Neural progenitor cell (in vitro differentiated cells): ENCODE results near the gene IQCK. TPM values are rescaled to one million over a fixed set of nuclear protein-coding genes. Genes with fewer than 3 reads are reported as not detected.

ENCODE experiments used
- DNase-seq: peaks from one replicate; pipeline ENCODE4 v3.0.0-alpha.2; 2016; ENCODE audit warnings: low spot score
- H2AFZ ChIP-seq: fragments of 200-600 bp; sonication (generic); replicated peaks from 2 replicates; pipeline ENCODE4 v1.6.1; 2016; ENCODE audit warnings: antibody characterized with exemption
- H3F3A ChIP-seq: fragments of 200-600 bp; sonication (generic); 2 replicates; pipeline ENCODE4 v1.6.1; 2016; ENCODE audit warnings: antibody characterized with exemption, low read depth
- H3K27ac ChIP-seq: fragments of 200-600 bp; sonication (generic); 2 replicates; pipeline ENCODE4 v1.5.1; 2016; ENCODE audit warnings: mild to moderate bottlenecking
- H3K27me3 ChIP-seq: fragments of 200-600 bp; sonication (generic); 2 replicates; pipeline ENCODE4 v1.6.1; 2016; ENCODE audit warnings: mild to moderate bottlenecking, moderate library complexity
- H3K36me3 ChIP-seq: fragments of 200-600 bp; sonication (generic); 2 replicates; pipeline ENCODE4 v1.5.1; 2016
- H3K4me1 ChIP-seq: fragments of 200-600 bp; sonication (generic); 2 replicates; pipeline ENCODE4 v1.6.1; 2016; ENCODE audit warnings: mixed run types
- H3K4me2 ChIP-seq: fragments of 200-600 bp; sonication (generic); 2 replicates; pipeline ENCODE4 v1.6.1; 2016
- H3K4me3 ChIP-seq: fragments of 200-600 bp; sonication (generic); 2 replicates; pipeline ENCODE4 v1.5.1; 2016
- H3K79me2 ChIP-seq: fragments of 200-600 bp; sonication (generic); 2 replicates; pipeline ENCODE4 v1.6.1; 2016; ENCODE audit warnings: low read depth
- H3K9ac ChIP-seq: fragments of 200-600 bp; sonication (generic); 2 replicates; pipeline ENCODE4 v1.6.1; 2016
- H3K9me3 ChIP-seq: fragments of 200-600 bp; sonication (generic); 2 replicates; pipeline ENCODE4 v1.5.1; 2016; ENCODE audit warnings: low read depth
- H4K20me1 ChIP-seq: fragments of 200-600 bp; sonication (generic); 2 replicates; pipeline ENCODE4 v1.6.1; 2016; ENCODE audit warnings: low read depth
- H3K27ac Mint-ChIP-seq: 3 replicates; pipeline ENCODE4 v1.8.0; 2021; ENCODE audit warnings: mixed read lengths
- H3K27me3 Mint-ChIP-seq: 2 replicates; pipeline ENCODE4 v1.8.0; 2022; ENCODE audit warnings: low read depth, mild to moderate bottlenecking, inconsistent platforms, moderate library complexity, mixed read lengths; ENCODE audit not compliant: insufficient read depth
- H3K36me3 Mint-ChIP-seq: 3 replicates; pipeline ENCODE4 v1.8.0; 2021; ENCODE audit warnings: mixed read lengths
- H3K4me1 Mint-ChIP-seq: 3 replicates; pipeline ENCODE4 v1.8.0; 2021; ENCODE audit warnings: mixed read lengths
- H3K4me3 Mint-ChIP-seq: 3 replicates; pipeline ENCODE4 v1.8.0; 2021; ENCODE audit warnings: mild to moderate bottlenecking, moderate library complexity, mixed read lengths
- H3K9me3 Mint-ChIP-seq: 3 replicates; pipeline ENCODE4 v1.8.0; 2020; ENCODE audit warnings: mixed read lengths
- EZH2 ChIP-seq: fragments of 200-600 bp; sonication (generic); IDR thresholded peaks from 2 replicates; pipeline ENCODE4 v1.6.1; 2017; ENCODE audit warnings: antibody characterized with exemption, mild to moderate bottlenecking, moderate library complexity
- EZH2phosphoT487 ChIP-seq: fragments of 200-600 bp; sonication (generic); IDR thresholded peaks from 2 replicates; pipeline ENCODE4 v1.6.1; 2017; ENCODE audit warnings: antibody characterized with exemption
- total RNA-seq: library from RNA; depleted of rRNA; stranded (reverse); fragments of >200 nt; gene quantifications from 2 replicates; pipeline ENCODE4 v1.2.3, GENCODE V29; 2015; ENCODE audit warnings: low replicate concordance
- TF ChIP-seq, protein P1 (sequence below): fragments of 200-600 bp; sonication (generic); IDR thresholded peaks from 2 replicates; pipeline ENCODE4 v1.5.1; 2017; ENCODE audit warnings: antibody characterized with exemption, mild to moderate bottlenecking

IQCK gene
- total RNA-seq, 1 donor from 2014 or later = 22.1 TPM

DNA sequence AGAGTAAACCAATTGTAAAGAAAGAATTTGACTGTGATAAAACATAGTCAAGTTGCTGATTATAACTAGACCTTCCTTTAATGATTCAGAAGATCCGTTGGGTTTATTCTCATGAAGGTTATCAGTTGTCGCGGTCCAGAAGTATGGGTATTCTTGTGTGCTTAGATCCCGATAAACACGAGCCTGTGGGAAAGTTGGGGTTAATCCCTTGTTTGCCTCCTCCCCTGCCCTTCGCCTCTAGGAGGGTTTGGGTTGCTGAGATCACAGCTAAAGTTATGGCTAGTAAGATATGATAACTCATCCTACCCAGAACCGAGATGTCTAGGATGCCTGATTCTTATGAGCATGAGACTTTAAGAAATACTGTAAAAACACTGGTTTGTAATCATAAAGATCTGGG, 99.8 kb downstream of the IQCK start:
- TF ChIP-seq EZH2phosphoT487 = no peak
- TF ChIP-seq, protein P1, sequence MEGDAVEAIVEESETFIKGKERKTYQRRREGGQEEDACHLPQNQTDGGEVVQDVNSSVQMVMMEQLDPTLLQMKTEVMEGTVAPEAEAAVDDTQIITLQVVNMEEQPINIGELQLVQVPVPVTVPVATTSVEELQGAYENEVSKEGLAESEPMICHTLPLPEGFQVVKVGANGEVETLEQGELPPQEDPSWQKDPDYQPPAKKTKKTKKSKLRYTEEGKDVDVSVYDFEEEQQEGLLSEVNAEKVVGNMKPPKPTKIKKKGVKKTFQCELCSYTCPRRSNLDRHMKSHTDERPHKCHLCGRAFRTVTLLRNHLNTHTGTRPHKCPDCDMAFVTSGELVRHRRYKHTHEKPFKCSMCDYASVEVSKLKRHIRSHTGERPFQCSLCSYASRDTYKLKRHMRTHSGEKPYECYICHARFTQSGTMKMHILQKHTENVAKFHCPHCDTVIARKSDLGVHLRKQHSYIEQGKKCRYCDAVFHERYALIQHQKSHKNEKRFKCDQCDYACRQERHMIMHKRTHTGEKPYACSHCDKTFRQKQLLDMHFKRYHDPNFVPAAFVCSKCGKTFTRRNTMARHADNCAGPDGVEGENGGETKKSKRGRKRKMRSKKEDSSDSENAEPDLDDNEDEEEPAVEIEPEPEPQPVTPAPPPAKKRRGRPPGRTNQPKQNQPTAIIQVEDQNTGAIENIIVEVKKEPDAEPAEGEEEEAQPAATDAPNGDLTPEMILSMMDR = no peak
- TF ChIP-seq EZH2 = no peak

DNA sequence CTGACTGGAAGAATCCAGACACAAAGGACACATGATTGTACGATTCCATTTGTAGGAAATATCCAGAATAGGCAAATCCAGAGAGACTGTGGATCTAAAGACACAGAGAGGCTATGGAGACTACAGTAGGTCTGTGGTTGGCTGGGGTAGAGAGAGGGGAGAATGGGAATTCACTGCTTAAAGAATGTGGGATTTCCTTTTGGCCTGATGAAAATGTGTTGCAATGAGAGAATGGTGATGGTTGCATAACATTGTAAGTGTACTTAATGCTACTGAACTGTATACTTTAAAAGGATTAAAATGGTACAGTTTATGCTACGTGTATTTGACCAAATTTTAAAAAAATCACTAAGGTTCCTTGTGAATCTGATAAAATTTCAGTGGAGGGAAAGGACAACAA, 104.5 kb downstream of the IQCK start:
- Histone ChIP-seq H4K20me1 (no peaks in the 10 kb centered on the region), H3K27ac (no peak overlapping the region), H3K27me3 (no peaks in the 10 kb centered on the region), H3K4me3 (no peak overlapping the region), H3K4me1 (no peaks in the 10 kb centered on the region), H2AFZ (no peak overlapping the region), H3K4me2 (no peak overlapping the region), H3K79me2 (no peaks in the 10 kb centered on the region), H3K9ac (no peak overlapping the region), H3K36me3 (no peaks in the 10 kb centered on the region), H3K9me3 (no peaks in the 10 kb centered on the region), H3F3A (no peaks in the 10 kb centered on the region)
- TF ChIP-seq EZH2phosphoT487 (no peak), EZH2 (no peak)
- TF ChIP-seq, protein P1 = no peak
- Mint-ChIP-seq H3K9me3 (no peaks in the 10 kb centered on the region), H3K27me3 (no peaks in the 10 kb centered on the region), H3K36me3 (peaks cover 24% of the 10 kb centered on the region), H3K4me1 (peaks cover 11% of the 10 kb centered on the region), H3K27ac (no peak overlapping the region), H3K4me3 (no peak overlapping the region)
- no peak for DNase-seq

More for the DNA sequence above, 99.8 kb downstream of the IQCK start:
- Histone ChIP-seq H2AFZ (no peak overlapping the region), H3K9me3 (no peaks in the 10 kb centered on the region), H3K4me1 (no peaks in the 10 kb centered on the region), H3K27me3 (no peaks in the 10 kb centered on the region), H3K9ac (no peak overlapping the region), H3K4me2 (no peak overlapping the region), H4K20me1 (no peaks in the 10 kb centered on the region), H3K79me2 (no peaks in the 10 kb centered on the region), H3K36me3 (peaks cover 3% of the 10 kb centered on the region), H3K4me3 (no peak overlapping the region), H3F3A (no peaks in the 10 kb centered on the region), H3K27ac (no peak overlapping the region)
- H3K9me3 Mint-ChIP-seq = peaks cover 8% of the 10 kb centered on the region
- H3K4me1 Mint-ChIP-seq = peaks cover 11% of the 10 kb centered on the region
- H3K4me3 Mint-ChIP-seq = no peak overlapping the region
- no peak for DNase-seq
- H3K36me3 Mint-ChIP-seq = peaks cover 28% of the 10 kb centered on the region
- peaks cover 2% of the 10 kb centered on the region for H3K27me3 Mint-ChIP-seq
- no peak overlapping the region for H3K27ac Mint-ChIP-seq

DNA sequence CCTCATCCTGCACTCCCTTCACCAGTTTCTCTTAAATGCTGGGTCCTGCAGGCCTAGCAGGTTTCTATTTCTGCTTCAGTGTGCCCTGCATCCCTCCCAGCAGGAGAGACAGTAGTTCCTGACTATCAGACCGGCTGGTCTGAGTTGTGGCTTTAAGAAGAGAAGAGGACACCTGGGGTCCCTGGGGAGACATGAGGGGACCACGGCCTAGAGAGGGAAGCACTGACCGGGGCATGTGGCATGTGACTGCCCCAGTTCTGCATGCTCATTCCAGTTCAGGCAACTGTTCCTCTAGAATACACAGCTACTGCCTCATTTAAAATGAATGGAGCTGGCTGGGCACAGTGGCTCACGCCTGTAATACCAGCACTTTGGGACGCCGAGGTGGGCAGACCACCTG, 105.3 kb downstream of the IQCK start:
- Histone ChIP-seq H3K4me1 (no peaks in the 10 kb centered on the region), H3K27me3 (no peaks in the 10 kb centered on the region), H3K9me3 (no peaks in the 10 kb centered on the region), H3K79me2 (no peaks in the 10 kb centered on the region), H3K36me3 (no peaks in the 10 kb centered on the region), H3K4me3 (no peak overlapping the region), H4K20me1 (no peaks in the 10 kb centered on the region), H3K9ac (no peak overlapping the region), H2AFZ (no peak overlapping the region), H3K4me2 (no peak overlapping the region), H3K27ac (no peak overlapping the region), H3F3A (no peaks in the 10 kb centered on the region)
- Mint-ChIP-seq H3K27me3 (no peaks in the 10 kb centered on the region), H3K4me1 (peaks cover 6% of the 10 kb centered on the region), H3K36me3 (peaks cover 27% of the 10 kb centered on the region), H3K27ac (no peak overlapping the region), H3K9me3 (no peaks in the 10 kb centered on the region), H3K4me3 (no peak overlapping the region)
- DNase-seq = no peak
- TF ChIP-seq EZH2 (no peak), EZH2phosphoT487 (no peak)
- TF ChIP-seq, protein P1 = no peak
